GM23338 (cell line): ENCODE data around the gene ROCK1. TPM values are rescaled to one million over a fixed set of nuclear protein-coding genes. Genes with fewer than 3 reads are reported as not detected.

Experiments used
- ATAC-seq: fragments of 200-7000 bp; cut with Tn5 transposase; 3 replicates; pipeline ENCODE4 v1.9.1; 2020
- DNase-seq: peaks from one replicate; pipeline ENCODE4 v3.0.0-alpha.2; 2015; ENCODE audit warnings: low spot score
- H2AFZ ChIP-seq: fragments of 200-600 bp; sonication (generic); 2 replicates; pipeline ENCODE4 v1.8.0; 2016; ENCODE audit warnings: antibody characterized with exemption, mild to moderate bottlenecking, moderate library complexity
- H3F3A ChIP-seq: fragments of 200-600 bp; sonication (generic); replicated peaks from 2 replicates; pipeline ENCODE4 v1.8.0; 2017; ENCODE audit warnings: antibody characterized with exemption, mixed run types, low read depth
- H3K27ac ChIP-seq: fragments of 200-600 bp; sonication (generic); 2 replicates; pipeline ENCODE4 v1.6.1; 2016; ENCODE audit warnings: low read depth
- H3K27me3 ChIP-seq: fragments of 200-600 bp; sonication (generic); 2 replicates; pipeline ENCODE4 v1.8.0; 2016; ENCODE audit warnings: mild to moderate bottlenecking, mixed run types, moderate library complexity; ENCODE audit not compliant: insufficient read depth
- H3K36me3 ChIP-seq: fragments of 200-600 bp; sonication (generic); 2 replicates; pipeline ENCODE4 v1.8.0; 2016; ENCODE audit warnings: mild to moderate bottlenecking; ENCODE audit not compliant: insufficient read depth
- H3K4me1 ChIP-seq: fragments of 200-600 bp; sonication (generic); 2 replicates; pipeline ENCODE4 v1.8.0; 2016; ENCODE audit warnings: mild to moderate bottlenecking, moderate library complexity; ENCODE audit not compliant: insufficient read depth
- H3K4me2 ChIP-seq: fragments of 200-600 bp; sonication (generic); 2 replicates; pipeline ENCODE4 v1.7.1; 2017; ENCODE audit warnings: mixed run types
- H3K4me3 ChIP-seq: fragments of 200-600 bp; sonication (generic); 2 replicates; pipeline ENCODE4 v1.6.1; 2016; ENCODE audit warnings: mixed run types
- H3K79me2 ChIP-seq: fragments of 200-600 bp; sonication (generic); replicated peaks from 2 replicates; pipeline ENCODE4 v1.8.0; 2017; ENCODE audit warnings: mild to moderate bottlenecking; ENCODE audit not compliant: insufficient read depth
- H3K9me2 ChIP-seq: fragments of 200-600 bp; sonication (generic); 2 replicates; pipeline ENCODE4 v1.8.0; 2017; ENCODE audit not compliant: insufficient read depth
- H4K20me1 ChIP-seq: fragments of 200-600 bp; sonication (generic); replicated peaks from 2 replicates; pipeline ENCODE4 v1.8.0; 2017; ENCODE audit warnings: mild to moderate bottlenecking; ENCODE audit not compliant: insufficient read depth
- H3K27ac Mint-ChIP-seq: 2 replicates; pipeline ENCODE4 v1.8.0; 2020; ENCODE audit warnings: inconsistent platforms, mild to moderate bottlenecking, moderate library complexity, mixed read lengths
- H3K27me3 Mint-ChIP-seq: 3 replicates; pipeline ENCODE4 v1.8.0; 2022; ENCODE audit warnings: low read depth, mild to moderate bottlenecking, moderate library complexity, mixed read lengths, inconsistent platforms; ENCODE audit not compliant: insufficient read depth, poor library complexity
- H3K36me3 Mint-ChIP-seq: 3 replicates; pipeline ENCODE4 v1.8.0; 2021; ENCODE audit warnings: low read depth, mild to moderate bottlenecking, inconsistent platforms, moderate library complexity, mixed read lengths
- H3K4me1 Mint-ChIP-seq: 3 replicates; pipeline ENCODE4 v1.8.0; 2020; ENCODE audit warnings: mild to moderate bottlenecking, inconsistent platforms, mixed read lengths
- H3K4me3 Mint-ChIP-seq: 3 replicates; pipeline ENCODE4 v1.8.0; 2021; ENCODE audit warnings: moderate library complexity, mild to moderate bottlenecking, inconsistent platforms, mixed read lengths
- H3K9me3 Mint-ChIP-seq: 3 replicates; pipeline ENCODE4 v1.8.0; 2020; ENCODE audit warnings: moderate library complexity, mild to moderate bottlenecking, inconsistent platforms, mixed read lengths
- CTCF ChIP-seq, 2 experiments: fragments of 200-600 bp in 1 of 2; sonication (generic) in 1 of 2; conservative IDR thresholded peaks; 2 replicates each; pipeline versions ENCODE4 v1.5.1 to v1.6.1; 2016 to 2017; ENCODE audit warnings: antibody characterized with exemption in 2 of 2, low read depth in 2 of 2, mild to moderate bottlenecking in 2 of 2, moderate library complexity in 1 of 2
- ETS1 ChIP-seq: IDR thresholded peaks from 2 replicates; pipeline ENCODE4 v1.6.1; 2016; ENCODE audit warnings: antibody characterized with exemption
- EZH2 ChIP-seq: fragments of 200-600 bp; sonication (generic); IDR thresholded peaks from one replicate; pipeline ENCODE4 v1.8.0; 2017; ENCODE audit warnings: antibody characterized with exemption, mild to moderate bottlenecking, low read depth; ENCODE audit not compliant: unreplicated experiment
- EZH2phosphoT487 ChIP-seq: fragments of 200-600 bp; sonication (generic); IDR thresholded peaks from one replicate; pipeline ENCODE4 v1.8.1; 2018; ENCODE audit warnings: antibody characterized with exemption; ENCODE audit not compliant: unreplicated experiment
- JUNB ChIP-seq: IDR thresholded peaks from one replicate; pipeline ENCODE4 v1.6.1; 2016; ENCODE audit warnings: antibody characterized with exemption; ENCODE audit not compliant: unreplicated experiment
- NANOG ChIP-seq: IDR thresholded peaks from 2 replicates; pipeline ENCODE4 v1.6.1; 2016; ENCODE audit warnings: antibody characterized with exemption, borderline replicate concordance
- POLR2AphosphoS5 ChIP-seq: IDR thresholded peaks from 2 replicates; pipeline ENCODE4 v1.6.1; 2016; ENCODE audit warnings: antibody characterized with exemption, low read depth
- REST ChIP-seq: IDR thresholded peaks from one replicate; pipeline ENCODE4 v1.6.1; 2018; ENCODE audit warnings: antibody characterized with exemption; ENCODE audit not compliant: unreplicated experiment
- STAT1 ChIP-seq: IDR thresholded peaks from one replicate; pipeline ENCODE4 v1.6.1; 2016; ENCODE audit warnings: antibody characterized with exemption; ENCODE audit not compliant: unreplicated experiment
- ZNF114 ChIP-seq: fragments of 250-450 bp; sonication (Bioruptor Pico); IDR thresholded peaks from 2 replicates; pipeline ENCODE4 v1.5.0; 2020; ENCODE audit warnings: mild to moderate bottlenecking, moderate library complexity
- ZNF331 ChIP-seq: fragments of 250-450 bp; sonication (Bioruptor Pico); IDR thresholded peaks from 2 replicates; pipeline ENCODE4 v1.5.0; 2020; ENCODE audit warnings: low read depth, mild to moderate bottlenecking, moderate library complexity
- polyA plus RNA-seq: library from polyadenylated mRNA; unstranded; fragments of >200 nt; fragmentation: Nextera tagmentation; extraction: Ambion mirVana; gene quantifications from 2 replicates; pipeline ENCODE4 v1.2.1, GENCODE V29; 2016
- total RNA-seq: library from RNA; depleted of rRNA; stranded (reverse); fragments of >200 nt; shearing (Covaris generic); gene quantifications from 2 replicates; pipeline ENCODE4 v1.2.3, GENCODE V29; 2014

Gene ROCK1
- total and polyA plus RNA-seq, 2 experiments from 2014 or later, result 37.2 to 42.8 TPM

- no peak for TF ChIP-seq REST
- no peak for TF ChIP-seq STAT1
- no peak for TF ChIP-seq EZH2phosphoT487
- no peak for TF ChIP-seq POLR2AphosphoS5
- TF ChIP-seq ZNF114 (CRISPR knock-in tag), result no peak
- no peak for TF ChIP-seq ZNF331 (CRISPR knock-in tag)
- no peak for TF ChIP-seq CTCF (conservative IDR thresholded peaks at IDR 0.05; ENCODE audit: low read depth in 2 of 2)
Measured at GRCh38 chr18:20966795-20967194, 144.8 kb downstream of the ROCK1 start (continued).

- no peak for ATAC-seq
- TF ChIP-seq ETS1 (no peak), REST (no peak), NANOG (no peak), JUNB (no peak), EZH2 (no peak)
Measured at GRCh38 chr18:20963027-20963426, 148.6 kb downstream of the ROCK1 start.

More at GRCh38 chr18:20963027-20963426, 148.6 kb downstream of the ROCK1 start:
- Histone ChIP-seq H3K79me2 (no peaks in the 10 kb centered on the region), H3K9me2 (no peaks in the 10 kb centered on the region), H3F3A (no peaks in the 10 kb centered on the region), H4K20me1 (peaks cover 3% of the 10 kb centered on the region; the same call in 1 of the 2 replicates), H3K27ac (no peak overlapping the region), H3K4me3 (no peak overlapping the region), H3K27me3 (no peaks in the 10 kb centered on the region), H3K36me3 (peaks cover 3% of the 10 kb centered on the region; the same call in 1 of the 2 replicates), H2AFZ (no peak overlapping the region), H3K4me1 (no peaks in the 10 kb centered on the region), H3K4me2 (no peak overlapping the region)
- Mint-ChIP-seq H3K9me3 (no peaks in the 10 kb centered on the region), H3K27ac (no peak overlapping the region), H3K4me1 (no peaks in the 10 kb centered on the region), H3K4me3 (no peak overlapping the region), H3K27me3 (no peaks in the 10 kb centered on the region), H3K36me3 (peaks cover 3% of the 10 kb centered on the region; the same call in 2 of the 3 replicates)
- no peak for DNase-seq
